Osteoblast (primary cell): ENCODE measurements around the gene TRIM46. TPM values are rescaled to one million over a fixed set of nuclear protein-coding genes. Genes with fewer than 3 reads are reported as not detected.
A peak's percentile ranks its signal among the peaks of the same experiment; 100 is the strongest.
"Not testable (repeated sequence)": the region's sequence is repeated elsewhere in the genome, so short reads cannot be mapped to it uniquely, and the experiment has no call there.

Source experiments
- DNase-seq: peaks from one replicate; pipeline ENCODE4 v3.0.0; 2011; ENCODE audit warnings: low spot score, mixed read lengths; ENCODE audit not compliant: insufficient read length; ENCODE audit errors: missing footprints
- H2AFZ ChIP-seq: 2 replicates; pipeline ENCODE4 v1.6.0; 2011; ENCODE audit warnings: mild to moderate bottlenecking, low read length
- H3K27ac ChIP-seq: 2 replicates; pipeline ENCODE4 v1.5.1; 2011; ENCODE audit warnings: mild to moderate bottlenecking, low read depth, low read length, moderate library complexity
- H3K27me3 ChIP-seq: 2 replicates; pipeline ENCODE4 v1.6.0; 2012; ENCODE audit warnings: mild to moderate bottlenecking, control low read depth, inconsistent platforms, low read length, moderate library complexity; ENCODE audit not compliant: insufficient read depth
- H3K36me3 ChIP-seq: 2 replicates; pipeline ENCODE4 v1.5.1; 2011; ENCODE audit warnings: mild to moderate bottlenecking, low read length, control low read depth, moderate library complexity; ENCODE audit not compliant: insufficient read depth
- H3K4me1 ChIP-seq: 2 replicates; pipeline ENCODE4 v1.5.1; 2011; ENCODE audit warnings: mild to moderate bottlenecking, low read length, control low read depth, moderate library complexity; ENCODE audit not compliant: insufficient read depth
- H3K4me2 ChIP-seq: 2 replicates; pipeline ENCODE4 v1.6.0; 2011; ENCODE audit warnings: mild to moderate bottlenecking, low read length; ENCODE audit not compliant: insufficient read depth
- H3K4me3 ChIP-seq: fragments of 200-600 bp; sonication (generic); 3 replicates; pipeline ENCODE4 v1.5.1; 2012; ENCODE audit warnings: mild to moderate bottlenecking, low read length, inconsistent platforms; ENCODE audit not compliant: insufficient read depth
- H3K79me2 ChIP-seq: 2 replicates; pipeline ENCODE4 v1.6.0; 2012; ENCODE audit warnings: mild to moderate bottlenecking, low read length, control low read depth, inconsistent platforms; ENCODE audit not compliant: insufficient read depth
- H3K9me3 ChIP-seq: 2 replicates; pipeline ENCODE4 v1.5.1; 2011; ENCODE audit warnings: low read depth, low read length, control low read depth
- H4K20me1 ChIP-seq: 2 replicates; pipeline ENCODE4 v1.6.0; 2012; ENCODE audit warnings: mild to moderate bottlenecking, low read length, control low read depth; ENCODE audit not compliant: insufficient read depth
- CTCF ChIP-seq: IDR thresholded peaks from 2 replicates; pipeline ENCODE4 v1.5.1; 2011; ENCODE audit warnings: mild to moderate bottlenecking, low read depth, low read length, moderate library complexity; ENCODE audit errors: extremely low read depth
- total RNA-seq: library from RNA; depleted of rRNA; stranded (reverse); fragments of >200 nt; gene quantifications from 2 replicates; pipeline ENCODE4 v1.2.3, GENCODE V29; 2012

The TRIM46 gene
- total RNA-seq, 1 donor: 3.3 TPM

GRCh38 chr1:155166051-155166470 lies 7.6 kb upstream of the TRIM46 start:
- Histone ChIP-seq H3K79me2 (peaks cover 4% of the 10 kb centered on the region), H4K20me1 (peaks cover 14% of the 10 kb centered on the region), H3K4me1 (peaks cover 4% of the 10 kb centered on the region), H3K27ac (no peak overlapping the region), H3K27me3 (peaks cover 11% of the 10 kb centered on the region), H3K9me3 (no peaks in the 10 kb centered on the region), H2AFZ (no peak overlapping the region), H3K36me3 (peaks cover 26% of the 10 kb centered on the region), H3K4me2 (no peak overlapping the region), H3K4me3 (no peak overlapping the region)
- no peak for TF ChIP-seq CTCF
- no peak for DNase-seq

GRCh38 chr1:155166471-155167165 lies 7.0 kb upstream of the TRIM46 start:
- no peak overlapping the region for H3K27ac ChIP-seq

GRCh38 chr1:155167166-155168104 lies 6.2 kb upstream of the TRIM46 start:
- H3K4me3 ChIP-seq: no peak overlapping the region

More at GRCh38 chr1:155166471-155167165, 7.0 kb upstream of the TRIM46 start:
- peaks cover 11% of the 10 kb centered on the region for H3K27me3 ChIP-seq
- peaks cover 7% of the 10 kb centered on the region for H3K79me2 ChIP-seq
- peaks cover 26% of the 10 kb centered on the region for H3K36me3 ChIP-seq
- no peak overlapping the region for H2AFZ ChIP-seq
- H3K9me3 ChIP-seq: no peaks in the 10 kb centered on the region
- peaks cover 14% of the 10 kb centered on the region for H4K20me1 ChIP-seq
- H3K4me3 ChIP-seq: no peak overlapping the region
- peak; percentile 62 for DNase-seq
- no peak for TF ChIP-seq CTCF
- peaks cover 4% of the 10 kb centered on the region for H3K4me1 ChIP-seq
- H3K4me2 ChIP-seq: no peak overlapping the region

GRCh38 chr1:155168105-155168445 lies 5.6 kb upstream of the TRIM46 start:
- peaks cover 14% of the 10 kb centered on the region for H4K20me1 ChIP-seq
- H3K79me2 ChIP-seq: peaks cover 22% of the 10 kb centered on the region
- not testable (repeated sequence) for H3K4me3 ChIP-seq, H3K9me3 ChIP-seq, H3K27ac ChIP-seq, H2AFZ ChIP-seq, DNase-seq, H3K4me2 ChIP-seq
- peaks cover 11% of the 10 kb centered on the region for H3K27me3 ChIP-seq
- H3K4me1 ChIP-seq: peaks cover 12% of the 10 kb centered on the region
- peaks cover 26% of the 10 kb centered on the region for H3K36me3 ChIP-seq

More at GRCh38 chr1:155167166-155168104, 6.2 kb upstream of the TRIM46 start:
- H3K36me3 ChIP-seq: peaks cover 26% of the 10 kb centered on the region
- peaks cover 11% of the 10 kb centered on the region for H3K4me1 ChIP-seq
- no peaks in the 10 kb centered on the region for H3K9me3 ChIP-seq
- peaks cover 11% of the 10 kb centered on the region for H3K27me3 ChIP-seq
- H2AFZ ChIP-seq: peak overlapping the region; percentile 9
- peaks cover 15% of the 10 kb centered on the region for H3K79me2 ChIP-seq
- H3K4me2 ChIP-seq: peak overlapping the region; percentile 37
- DNase-seq: peak; percentile 94
- peaks cover 14% of the 10 kb centered on the region for H4K20me1 ChIP-seq
- H3K27ac ChIP-seq: no peak overlapping the region
- peak; percentile 95 for TF ChIP-seq CTCF
